GM23338 (cell line): ENCODE measurements around the gene OIP5. TPM values are rescaled to one million over a fixed set of nuclear protein-coding genes. Genes with fewer than 3 reads are reported as not detected.

Source experiments
- ATAC-seq: fragments of 200-7000 bp; cut with Tn5 transposase; 3 replicates; pipeline ENCODE4 v1.9.1; 2020
- DNase-seq: peaks from one replicate; pipeline ENCODE4 v3.0.0-alpha.2; 2015; ENCODE audit warnings: low spot score
- H2AFZ ChIP-seq: fragments of 200-600 bp; sonication (generic); 2 replicates; pipeline ENCODE4 v1.8.0; 2016; ENCODE audit warnings: antibody characterized with exemption, mild to moderate bottlenecking, moderate library complexity
- H3F3A ChIP-seq: fragments of 200-600 bp; sonication (generic); replicated peaks from 2 replicates; pipeline ENCODE4 v1.8.0; 2017; ENCODE audit warnings: antibody characterized with exemption, mixed run types, low read depth
- H3K27ac ChIP-seq: fragments of 200-600 bp; sonication (generic); 2 replicates; pipeline ENCODE4 v1.6.1; 2016; ENCODE audit warnings: low read depth
- H3K27me3 ChIP-seq: fragments of 200-600 bp; sonication (generic); 2 replicates; pipeline ENCODE4 v1.8.0; 2016; ENCODE audit warnings: mild to moderate bottlenecking, mixed run types, moderate library complexity; ENCODE audit not compliant: insufficient read depth
- H3K36me3 ChIP-seq: fragments of 200-600 bp; sonication (generic); 2 replicates; pipeline ENCODE4 v1.8.0; 2016; ENCODE audit warnings: mild to moderate bottlenecking; ENCODE audit not compliant: insufficient read depth
- H3K4me1 ChIP-seq: fragments of 200-600 bp; sonication (generic); 2 replicates; pipeline ENCODE4 v1.8.0; 2016; ENCODE audit warnings: mild to moderate bottlenecking, moderate library complexity; ENCODE audit not compliant: insufficient read depth
- H3K4me2 ChIP-seq: fragments of 200-600 bp; sonication (generic); 2 replicates; pipeline ENCODE4 v1.7.1; 2017; ENCODE audit warnings: mixed run types
- H3K4me3 ChIP-seq: fragments of 200-600 bp; sonication (generic); 2 replicates; pipeline ENCODE4 v1.6.1; 2016; ENCODE audit warnings: mixed run types
- H3K79me2 ChIP-seq: fragments of 200-600 bp; sonication (generic); replicated peaks from 2 replicates; pipeline ENCODE4 v1.8.0; 2017; ENCODE audit warnings: mild to moderate bottlenecking; ENCODE audit not compliant: insufficient read depth
- H3K9me2 ChIP-seq: fragments of 200-600 bp; sonication (generic); 2 replicates; pipeline ENCODE4 v1.8.0; 2017; ENCODE audit not compliant: insufficient read depth
- H4K20me1 ChIP-seq: fragments of 200-600 bp; sonication (generic); replicated peaks from 2 replicates; pipeline ENCODE4 v1.8.0; 2017; ENCODE audit warnings: mild to moderate bottlenecking; ENCODE audit not compliant: insufficient read depth
- H3K27ac Mint-ChIP-seq: 2 replicates; pipeline ENCODE4 v1.8.0; 2020; ENCODE audit warnings: inconsistent platforms, mild to moderate bottlenecking, moderate library complexity, mixed read lengths
- H3K27me3 Mint-ChIP-seq: 3 replicates; pipeline ENCODE4 v1.8.0; 2022; ENCODE audit warnings: low read depth, mild to moderate bottlenecking, moderate library complexity, mixed read lengths, inconsistent platforms; ENCODE audit not compliant: insufficient read depth, poor library complexity
- H3K36me3 Mint-ChIP-seq: 3 replicates; pipeline ENCODE4 v1.8.0; 2021; ENCODE audit warnings: low read depth, mild to moderate bottlenecking, inconsistent platforms, moderate library complexity, mixed read lengths
- H3K4me1 Mint-ChIP-seq: 3 replicates; pipeline ENCODE4 v1.8.0; 2020; ENCODE audit warnings: mild to moderate bottlenecking, inconsistent platforms, mixed read lengths
- H3K4me3 Mint-ChIP-seq: 3 replicates; pipeline ENCODE4 v1.8.0; 2021; ENCODE audit warnings: moderate library complexity, mild to moderate bottlenecking, inconsistent platforms, mixed read lengths
- H3K9me3 Mint-ChIP-seq: 3 replicates; pipeline ENCODE4 v1.8.0; 2020; ENCODE audit warnings: moderate library complexity, mild to moderate bottlenecking, inconsistent platforms, mixed read lengths
- CREB1 ChIP-seq: fragments of 250-450 bp; sonication (Bioruptor Pico); IDR thresholded peaks from 2 replicates; pipeline ENCODE4 v1.5.0; 2020; ENCODE audit warnings: low read depth, mild to moderate bottlenecking, moderate library complexity
- EZH2 ChIP-seq: fragments of 200-600 bp; sonication (generic); IDR thresholded peaks from one replicate; pipeline ENCODE4 v1.8.0; 2017; ENCODE audit warnings: antibody characterized with exemption, mild to moderate bottlenecking, low read depth; ENCODE audit not compliant: unreplicated experiment
- EZH2phosphoT487 ChIP-seq: fragments of 200-600 bp; sonication (generic); IDR thresholded peaks from one replicate; pipeline ENCODE4 v1.8.1; 2018; ENCODE audit warnings: antibody characterized with exemption; ENCODE audit not compliant: unreplicated experiment
- NANOG ChIP-seq: IDR thresholded peaks from 2 replicates; pipeline ENCODE4 v1.6.1; 2016; ENCODE audit warnings: antibody characterized with exemption, borderline replicate concordance
- POLR2AphosphoS5 ChIP-seq: IDR thresholded peaks from 2 replicates; pipeline ENCODE4 v1.6.1; 2016; ENCODE audit warnings: antibody characterized with exemption, low read depth
- ZNF331 ChIP-seq: fragments of 250-450 bp; sonication (Bioruptor Pico); IDR thresholded peaks from 2 replicates; pipeline ENCODE4 v1.5.0; 2020; ENCODE audit warnings: low read depth, mild to moderate bottlenecking, moderate library complexity
- polyA plus RNA-seq: library from polyadenylated mRNA; unstranded; fragments of >200 nt; fragmentation: Nextera tagmentation; extraction: Ambion mirVana; gene quantifications from 2 replicates; pipeline ENCODE4 v1.2.1, GENCODE V29; 2016
- total RNA-seq: library from RNA; depleted of rRNA; stranded (reverse); fragments of >200 nt; shearing (Covaris generic); gene quantifications from 2 replicates; pipeline ENCODE4 v1.2.3, GENCODE V29; 2014
- TF ChIP-seq, protein P1 (sequence below): fragments of 250-450 bp; sonication (Bioruptor Pico); IDR thresholded peaks from 2 replicates; pipeline ENCODE4 v1.5.0; 2020; ENCODE audit warnings: mild to moderate bottlenecking, moderate library complexity
- TF ChIP-seq, protein P2 (sequence below), 2 experiments: fragments of 200-600 bp in 1 of 2; sonication (generic) in 1 of 2; conservative IDR thresholded peaks; 2 replicates each; pipeline versions ENCODE4 v1.5.1 to v1.6.1; 2016 to 2017; ENCODE audit warnings: antibody characterized with exemption in 2 of 2, low read depth in 2 of 2, mild to moderate bottlenecking in 2 of 2, moderate library complexity in 1 of 2

The OIP5 gene
- total and polyA plus RNA-seq, 2 experiments from 2014 or later, result 61.1 to 71.7 TPM

DNA sequence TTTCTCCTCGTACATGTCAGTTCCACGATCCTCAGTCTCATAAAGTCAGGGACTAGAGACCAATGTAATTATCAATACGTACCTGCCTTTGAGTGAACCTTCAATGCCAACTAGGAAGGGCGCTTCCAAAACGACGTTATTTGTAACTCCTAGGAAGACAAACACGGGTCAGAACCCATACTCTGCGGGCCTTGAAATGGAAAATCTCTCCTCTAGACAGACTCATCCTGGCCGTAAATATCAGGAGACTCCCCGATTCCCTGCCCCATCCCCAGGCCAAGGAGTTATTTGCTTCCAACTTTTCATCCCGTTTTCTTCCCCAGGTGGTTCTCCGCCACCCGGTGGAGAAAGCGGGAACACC lies 578 bp downstream of the OIP5 start:
- Histone ChIP-seq H3K9me2 (no peaks in the 10 kb centered on the region), H3K4me1 (peaks cover 17% of the 10 kb centered on the region; the same call in 1 of the 2 replicates), H3K4me2 (peak overlapping the region; percentile 85), H2AFZ (peak overlapping the region; percentile 39; the same call in 1 of the 2 replicates), H3K36me3 (peaks cover 10% of the 10 kb centered on the region; the same call in 1 of the 2 replicates), H3F3A (no peaks in the 10 kb centered on the region; the same call in 1 of the 2 replicates), H3K4me3 (peak overlapping the region; percentile 75), H3K79me2 (peaks cover 52% of the 10 kb centered on the region), H4K20me1 (peaks cover 3% of the 10 kb centered on the region), H3K27me3 (no peaks in the 10 kb centered on the region), H3K27ac (peak overlapping the region; percentile 77; the same call in 1 of the 2 replicates)
- H3K4me3 Mint-ChIP-seq, result peak overlapping the region; percentile 98
- DNase-seq (peak; percentile 86), ATAC-seq (no peak; the same call in 2 of the 3 replicates)
- TF ChIP-seq, protein P1, sequence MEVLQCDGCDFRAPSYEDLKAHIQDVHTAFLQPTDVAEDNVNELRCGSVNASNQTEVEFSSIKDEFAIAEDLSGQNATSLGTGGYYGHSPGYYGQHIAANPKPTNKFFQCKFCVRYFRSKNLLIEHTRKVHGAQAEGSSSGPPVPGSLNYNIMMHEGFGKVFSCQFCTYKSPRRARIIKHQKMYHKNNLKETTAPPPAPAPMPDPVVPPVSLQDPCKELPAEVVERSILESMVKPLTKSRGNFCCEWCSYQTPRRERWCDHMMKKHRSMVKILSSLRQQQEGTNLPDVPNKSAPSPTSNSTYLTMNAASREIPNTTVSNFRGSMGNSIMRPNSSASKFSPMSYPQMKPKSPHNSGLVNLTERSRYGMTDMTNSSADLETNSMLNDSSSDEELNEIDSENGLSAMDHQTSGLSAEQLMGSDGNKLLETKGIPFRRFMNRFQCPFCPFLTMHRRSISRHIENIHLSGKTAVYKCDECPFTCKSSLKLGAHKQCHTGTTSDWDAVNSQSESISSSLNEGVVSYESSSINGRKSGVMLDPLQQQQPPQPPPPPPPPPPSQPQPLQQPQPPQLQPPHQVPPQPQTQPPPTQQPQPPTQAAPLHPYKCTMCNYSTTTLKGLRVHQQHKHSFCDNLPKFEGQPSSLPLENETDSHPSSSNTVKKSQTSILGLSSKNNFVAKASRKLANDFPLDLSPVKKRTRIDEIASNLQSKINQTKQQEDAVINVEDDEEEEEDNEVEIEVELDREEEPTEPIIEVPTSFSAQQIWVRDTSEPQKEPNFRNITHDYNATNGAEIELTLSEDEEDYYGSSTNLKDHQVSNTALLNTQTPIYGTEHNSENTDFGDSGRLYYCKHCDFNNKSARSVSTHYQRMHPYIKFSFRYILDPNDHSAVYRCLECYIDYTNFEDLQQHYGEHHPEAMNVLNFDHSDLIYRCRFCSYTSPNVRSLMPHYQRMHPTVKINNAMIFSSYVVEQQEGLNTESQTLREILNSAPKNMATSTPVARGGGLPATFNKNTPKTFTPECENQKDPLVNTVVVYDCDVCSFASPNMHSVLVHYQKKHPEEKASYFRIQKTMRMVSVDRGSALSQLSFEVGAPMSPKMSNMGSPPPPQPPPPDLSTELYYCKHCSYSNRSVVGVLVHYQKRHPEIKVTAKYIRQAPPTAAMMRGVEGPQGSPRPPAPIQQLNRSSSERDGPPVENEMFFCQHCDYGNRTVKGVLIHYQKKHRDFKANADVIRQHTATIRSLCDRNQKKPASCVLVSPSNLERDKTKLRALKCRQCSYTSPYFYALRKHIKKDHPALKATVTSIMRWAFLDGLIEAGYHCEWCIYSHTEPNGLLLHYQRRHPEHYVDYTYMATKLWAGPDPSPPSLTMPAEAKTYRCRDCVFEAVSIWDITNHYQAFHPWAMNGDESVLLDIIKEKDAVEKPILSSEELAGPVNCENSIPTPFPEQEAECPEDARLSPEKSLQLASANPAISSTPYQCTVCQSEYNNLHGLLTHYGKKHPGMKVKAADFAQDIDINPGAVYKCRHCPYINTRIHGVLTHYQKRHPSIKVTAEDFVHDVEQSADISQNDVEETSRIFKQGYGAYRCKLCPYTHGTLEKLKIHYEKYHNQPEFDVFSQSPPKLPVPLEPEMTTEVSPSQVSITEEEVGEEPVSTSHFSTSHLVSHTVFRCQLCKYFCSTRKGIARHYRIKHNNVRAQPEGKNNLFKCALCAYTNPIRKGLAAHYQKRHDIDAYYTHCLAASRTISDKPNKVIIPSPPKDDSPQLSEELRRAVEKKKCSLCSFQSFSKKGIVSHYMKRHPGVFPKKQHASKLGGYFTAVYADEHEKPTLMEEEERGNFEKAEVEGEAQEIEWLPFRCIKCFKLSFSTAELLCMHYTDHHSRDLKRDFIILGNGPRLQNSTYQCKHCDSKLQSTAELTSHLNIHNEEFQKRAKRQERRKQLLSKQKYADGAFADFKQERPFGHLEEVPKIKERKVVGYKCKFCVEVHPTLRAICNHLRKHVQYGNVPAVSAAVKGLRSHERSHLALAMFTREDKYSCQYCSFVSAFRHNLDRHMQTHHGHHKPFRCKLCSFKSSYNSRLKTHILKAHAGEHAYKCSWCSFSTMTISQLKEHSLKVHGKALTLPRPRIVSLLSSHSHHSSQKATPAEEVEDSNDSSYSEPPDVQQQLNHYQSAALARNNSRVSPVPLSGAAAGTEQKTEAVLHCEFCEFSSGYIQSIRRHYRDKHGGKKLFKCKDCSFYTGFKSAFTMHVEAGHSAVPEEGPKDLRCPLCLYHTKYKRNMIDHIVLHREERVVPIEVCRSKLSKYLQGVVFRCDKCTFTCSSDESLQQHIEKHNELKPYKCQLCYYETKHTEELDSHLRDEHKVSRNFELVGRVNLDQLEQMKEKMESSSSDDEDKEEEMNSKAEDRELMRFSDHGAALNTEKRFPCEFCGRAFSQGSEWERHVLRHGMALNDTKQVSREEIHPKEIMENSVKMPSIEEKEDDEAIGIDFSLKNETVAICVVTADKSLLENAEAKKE (CRISPR knock-in tag), result no peak
- TF ChIP-seq, protein P2, sequence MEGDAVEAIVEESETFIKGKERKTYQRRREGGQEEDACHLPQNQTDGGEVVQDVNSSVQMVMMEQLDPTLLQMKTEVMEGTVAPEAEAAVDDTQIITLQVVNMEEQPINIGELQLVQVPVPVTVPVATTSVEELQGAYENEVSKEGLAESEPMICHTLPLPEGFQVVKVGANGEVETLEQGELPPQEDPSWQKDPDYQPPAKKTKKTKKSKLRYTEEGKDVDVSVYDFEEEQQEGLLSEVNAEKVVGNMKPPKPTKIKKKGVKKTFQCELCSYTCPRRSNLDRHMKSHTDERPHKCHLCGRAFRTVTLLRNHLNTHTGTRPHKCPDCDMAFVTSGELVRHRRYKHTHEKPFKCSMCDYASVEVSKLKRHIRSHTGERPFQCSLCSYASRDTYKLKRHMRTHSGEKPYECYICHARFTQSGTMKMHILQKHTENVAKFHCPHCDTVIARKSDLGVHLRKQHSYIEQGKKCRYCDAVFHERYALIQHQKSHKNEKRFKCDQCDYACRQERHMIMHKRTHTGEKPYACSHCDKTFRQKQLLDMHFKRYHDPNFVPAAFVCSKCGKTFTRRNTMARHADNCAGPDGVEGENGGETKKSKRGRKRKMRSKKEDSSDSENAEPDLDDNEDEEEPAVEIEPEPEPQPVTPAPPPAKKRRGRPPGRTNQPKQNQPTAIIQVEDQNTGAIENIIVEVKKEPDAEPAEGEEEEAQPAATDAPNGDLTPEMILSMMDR (conservative IDR thresholded peaks at IDR 0.05; ENCODE audit: low read depth in 2 of 2), result peak in 1 of 2 experiments; percentile 76
- peaks cover 25% of the 10 kb centered on the region for H3K36me3 Mint-ChIP-seq
- H3K9me3 Mint-ChIP-seq, result no peaks in the 10 kb centered on the region; the same call in 2 of the 3 replicates
- H3K4me1 Mint-ChIP-seq, result peaks cover 8% of the 10 kb centered on the region; the same call in 2 of the 3 replicates
- H3K27me3 Mint-ChIP-seq, result peaks cover 7% of the 10 kb centered on the region
- peak overlapping the region; percentile 100 for H3K27ac Mint-ChIP-seq

DNA sequence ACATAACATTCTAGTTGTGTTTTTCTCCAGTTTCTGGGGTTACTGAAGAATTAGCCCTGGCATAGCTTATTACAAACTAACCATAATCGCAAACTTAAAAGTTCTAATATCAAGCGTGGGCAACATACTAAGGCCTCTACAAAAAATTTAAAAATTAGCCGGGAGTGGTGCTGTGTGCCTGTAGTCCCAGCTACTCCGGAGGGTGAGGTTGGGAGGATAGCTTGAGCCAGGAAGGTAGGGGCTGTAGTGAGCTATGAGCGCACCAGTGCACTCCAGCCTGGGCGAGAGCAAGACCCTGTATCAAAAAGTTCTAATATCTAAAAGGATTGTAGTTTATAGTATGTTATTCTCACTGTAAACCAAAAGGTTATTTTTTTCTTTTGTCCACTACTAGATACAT lies 1.1 kb downstream of the OIP5 start:
- peaks cover 8% of the 10 kb centered on the region; the same call in 2 of the 3 replicates for H3K4me1 Mint-ChIP-seq
- no peak overlapping the region for H3K27ac ChIP-seq
- peaks cover 28% of the 10 kb centered on the region for H3K36me3 Mint-ChIP-seq

More for the DNA sequence above, 1.1 kb downstream of the OIP5 start:
- peak overlapping the region; percentile 98 for H3K4me3 Mint-ChIP-seq
- no peaks in the 10 kb centered on the region; the same call in 2 of the 3 replicates for H3K9me3 Mint-ChIP-seq
- Histone ChIP-seq H3K27me3 (no peaks in the 10 kb centered on the region), H3K9me2 (no peaks in the 10 kb centered on the region), H3K79me2 (peaks cover 47% of the 10 kb centered on the region), H3K36me3 (peaks cover 10% of the 10 kb centered on the region; the same call in 1 of the 2 replicates), H4K20me1 (peaks cover 2% of the 10 kb centered on the region), H3K4me2 (peak overlapping the region; percentile 85), H2AFZ (no peak overlapping the region), H3K4me3 (peak overlapping the region; percentile 75), H3F3A (no peaks in the 10 kb centered on the region; the same call in 1 of the 2 replicates), H3K4me1 (peaks cover 17% of the 10 kb centered on the region; the same call in 1 of the 2 replicates)
- H3K27ac Mint-ChIP-seq, result no peak overlapping the region; the same call in 1 of the 2 replicates
- no peak for TF ChIP-seq NANOG
- no peak for TF ChIP-seq CREB1
- no peak for TF ChIP-seq POLR2AphosphoS5
- TF ChIP-seq ZNF331 (CRISPR knock-in tag), result no peak
- no peak for TF ChIP-seq EZH2
- TF ChIP-seq, protein P2 (conservative IDR thresholded peaks at IDR 0.05; ENCODE audit: low read depth in 2 of 2), result no peak
- no peak for TF ChIP-seq EZH2phosphoT487
- DNase-seq, result no peak
- ATAC-seq, result peak; percentile 5; the same call in 1 of the 3 replicates
- peaks cover 9% of the 10 kb centered on the region for H3K27me3 Mint-ChIP-seq
